BLaER1 treated with 17β-estradiol and CSF1 and Interleukin-3, amounts not matched to agents 10 nM and 100 nM (cell line): ENCODE results near the gene RCCD1.

Experiments used
- H3K27ac ChIP-seq, 11 experiments: shearing (Covaris generic); formaldehyde crosslinking; 2 replicates each; pipeline ENCODE4 v1.8.1; 2022
- H3K27me3 ChIP-seq, 11 experiments: shearing (Covaris generic); formaldehyde crosslinking; 2 replicates each; pipeline ENCODE4 v1.8.1; 2022
- H3K36me3 ChIP-seq, 11 experiments: shearing (Covaris generic); formaldehyde crosslinking; 2 replicates each; pipeline ENCODE4 v1.8.1; 2022
- H3K4me1 ChIP-seq, 10 experiments: shearing (Covaris generic); formaldehyde crosslinking; 2 replicates each; pipeline ENCODE4 v1.8.1; 2022
- H3K4me2 ChIP-seq, 11 experiments: shearing (Covaris generic); formaldehyde crosslinking; 2 replicates each; pipeline ENCODE4 v1.8.1; 2022
- H3K4me3 ChIP-seq, 10 experiments: shearing (Covaris generic); formaldehyde crosslinking; 2 replicates each; pipeline ENCODE4 v1.8.1; 2022
- H3K9ac ChIP-seq, 11 experiments: shearing (Covaris generic); formaldehyde crosslinking; 2 replicates each; pipeline ENCODE4 v1.8.1; 2022
- H3K9me3 ChIP-seq, 11 experiments: shearing (Covaris generic); formaldehyde crosslinking; replicated peaks in 1 of 11; 2 replicates each; pipeline ENCODE4 v1.8.1; 2022
- H4K20me1 ChIP-seq, 11 experiments: shearing (Covaris generic); formaldehyde crosslinking; 2 replicates each; pipeline ENCODE4 v1.8.1; 2022
- Cebpa-rat ChIP-seq, 11 experiments: shearing (Covaris generic); IDR thresholded peaks; 2 replicates each; pipeline ENCODE4 v1.8.1; 2022

Gene RCCD1

GRCh38 chr15:90991587-90992285, 37.1 kb downstream of the RCCD1 start:
- Histone ChIP-seq H3K4me3 (no peak overlapping the region), H3K4me2 (peak overlapping the region; percentile 3 to 92 (median 80); a peak in 17 of 22 replicates), H3K9me3 (no peaks in the 10 kb centered on the region), H3K4me1 (peaks cover 51 to 68% (median 61%) of the 10 kb centered on the region in 10 experiments), H3K27me3 (no peaks in the 10 kb centered on the region), H3K27ac (peak overlapping the region in 1 of 11 experiments; percentile 23; a peak in 2 of 22 replicates), H4K20me1 (peaks cover 0 to 40% (median 23%) of the 10 kb centered on the region in 11 experiments; a peak in 14 of 22 replicates), H3K9ac (no peak overlapping the region), H3K36me3 (peaks cover 0 to 4% (median 0%) of the 10 kb centered on the region in 11 experiments; a peak in 8 of 22 replicates)
- TF ChIP-seq Cebpa-rat (IDR thresholded peaks at IDR 0.05), result no peak

DNA sequence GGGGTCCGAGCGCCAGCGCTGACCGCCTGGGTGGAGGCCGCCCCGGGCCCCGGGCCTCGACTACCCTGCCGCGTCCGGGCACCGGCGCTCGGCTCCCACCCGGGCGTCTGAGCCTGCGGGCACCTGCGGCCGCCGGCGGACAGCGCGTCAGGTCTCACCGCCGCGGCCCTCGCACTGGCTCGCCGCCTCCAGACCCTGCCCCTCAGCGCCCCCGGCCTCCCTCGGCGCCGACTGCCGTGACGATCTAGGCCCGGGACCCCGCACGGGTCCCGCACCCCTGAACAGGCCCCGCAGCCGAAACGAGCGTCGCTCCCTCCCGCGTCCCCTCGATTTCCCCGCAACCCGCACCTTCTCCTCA, 39.4 kb downstream of the RCCD1 start:
- Histone ChIP-seq H3K27me3 (no peaks in the 10 kb centered on the region), H3K4me1 (peaks cover 28 to 45% (median 38%) of the 10 kb centered on the region in 10 experiments), H3K36me3 (peaks cover 20 to 27% (median 23%) of the 10 kb centered on the region in 11 experiments), H3K9me3 (no peaks in the 10 kb centered on the region), H3K9ac (peak overlapping the region; percentile 91 to 99 (median 96)), H4K20me1 (peaks cover 0 to 21% (median 6%) of the 10 kb centered on the region in 11 experiments; a peak in 8 of 22 replicates), H3K4me2 (peak overlapping the region; percentile 74 to 92 (median 81); a peak in 21 of 22 replicates), H3K27ac (peak overlapping the region; percentile 66 to 98 (median 95)), H3K4me3 (peak overlapping the region; percentile 85 to 100 (median 95))
- TF ChIP-seq Cebpa-rat (IDR thresholded peaks at IDR 0.05), result no peak

- Histone ChIP-seq H3K4me3 (peak within 1 kb of the TSS; percentile 85 to 100 (median 95)), H3K9ac (peak within 1 kb of the TSS; percentile 91 to 99 (median 96)), H3K36me3 (peaks cover 26 to 34% (median 29%) of the 10 kb centered on the region in 11 experiments), H4K20me1 (peaks cover 0 to 14% (median 3%) of the 10 kb centered on the region in 11 experiments; a peak in 8 of 22 replicates), H3K4me1 (peaks cover 22 to 38% (median 32%) of the 10 kb centered on the region in 10 experiments; a peak in 19 of 20 replicates), H3K27ac (peak within 1 kb of the TSS; percentile 66 to 98 (median 95)), H3K27me3 (no peaks in the 10 kb centered on the region), H3K4me2 (peak within 1 kb of the TSS; percentile 74 to 92 (median 85)), H3K9me3 (no peaks in the 10 kb centered on the region)
- no peak for TF ChIP-seq Cebpa-rat (IDR thresholded peaks at IDR 0.05)
These were observed 40.0 kb downstream of the RCCD1 start, which contains the start of gene PRC1 for GRCh38 chr15:90994417-90995311. Gene PRC1 (minus strand): TSS chr15:90994535. CDS start chr15:90994417, 118 bp downstream.

GRCh38 chr15:90998737-90999136, 44.1 kb downstream of the RCCD1 start:
- no peaks in the 10 kb centered on the region for H3K27me3 ChIP-seq
- no peaks in the 10 kb centered on the region for H3K9me3 ChIP-seq
- H3K4me1 ChIP-seq, result peaks cover 0 to 12% (median 10%) of the 10 kb centered on the region in 10 experiments; a peak in 18 of 20 replicates
- peaks cover 0 to 9% (median 0%) of the 10 kb centered on the region in 11 experiments; a peak in 1 of 22 replicates for H4K20me1 ChIP-seq
- no peak overlapping the region for H3K4me2 ChIP-seq
- no peak overlapping the region for H3K9ac ChIP-seq
- no peak overlapping the region for H3K4me3 ChIP-seq
- H3K36me3 ChIP-seq, result peaks cover 65 to 74% (median 69%) of the 10 kb centered on the region in 11 experiments
- no peak for TF ChIP-seq Cebpa-rat (IDR thresholded peaks at IDR 0.05)
- no peak overlapping the region for H3K27ac ChIP-seq

DNA sequence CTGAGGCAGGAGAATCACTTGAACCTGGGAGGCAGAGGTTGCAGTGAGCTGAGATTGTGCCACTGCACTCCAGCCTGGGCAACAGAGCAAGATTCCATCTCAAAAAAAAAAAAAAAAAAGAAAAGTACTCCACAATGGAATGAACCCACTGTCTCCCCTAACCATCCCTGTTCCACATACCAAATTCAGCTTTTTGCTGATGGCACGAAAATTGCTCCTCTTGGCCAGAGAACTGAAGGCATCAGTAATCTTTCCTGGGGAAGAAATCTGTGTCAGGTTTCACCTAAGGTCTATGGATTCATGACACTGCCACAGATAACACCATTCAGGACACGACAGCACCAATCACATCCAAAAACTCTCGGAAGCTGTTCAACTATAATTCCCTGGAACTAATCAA, 46.5 kb downstream of the RCCD1 start:
- H3K9ac ChIP-seq, result no peak overlapping the region
- H3K4me2 ChIP-seq, result no peak overlapping the region
- no peak overlapping the region for H3K4me3 ChIP-seq
- no peaks in the 10 kb centered on the region for H3K9me3 ChIP-seq
- H4K20me1 ChIP-seq, result peaks cover 0 to 14% (median 0%) of the 10 kb centered on the region in 11 experiments; a peak in 4 of 22 replicates
- H3K4me1 ChIP-seq, result no peaks in the 10 kb centered on the region
- peaks cover 90 to 99% (median 94%) of the 10 kb centered on the region in 11 experiments for H3K36me3 ChIP-seq
- no peak overlapping the region for H3K27ac ChIP-seq
- no peak for TF ChIP-seq Cebpa-rat (IDR thresholded peaks at IDR 0.05)
- H3K27me3 ChIP-seq, result no peaks in the 10 kb centered on the region

- H3K4me1 ChIP-seq, result no peaks in the 10 kb centered on the region
- H3K9ac ChIP-seq, result no peak overlapping the region
- no peak overlapping the region for H3K27ac ChIP-seq
- H3K4me2 ChIP-seq, result no peak overlapping the region
- no peak overlapping the region for H3K4me3 ChIP-seq
- H3K36me3 ChIP-seq, result peaks cover 95 to 99% (median 98%) of the 10 kb centered on the region in 11 experiments
- no peaks in the 10 kb centered on the region for H3K9me3 ChIP-seq
- H4K20me1 ChIP-seq, result peaks cover 0 to 27% (median 0%) of the 10 kb centered on the region in 11 experiments; a peak in 5 of 22 replicates
- no peak for TF ChIP-seq Cebpa-rat (IDR thresholded peaks at IDR 0.05)
- H3K27me3 ChIP-seq, result no peaks in the 10 kb centered on the region
These were observed 52.6 kb downstream of the RCCD1 start for GRCh38 chr15:91007266-91007665.
